CD14-positive monocyte (primary cell): ENCODE results near the gene TBC1D9B. TPM values are rescaled to one million over a fixed set of nuclear protein-coding genes. Genes with fewer than 3 reads are reported as not detected.
A peak's percentile ranks its signal among the peaks of the same experiment; 100 is the strongest.

ENCODE experiments used
- DNase-seq, 3 donors: peaks; one replicate each; pipeline ENCODE4 v3.0.0-alpha.2; 2011 to 2022
- H2AFZ ChIP-seq: 2 replicates; pipeline ENCODE4 v1.6.0; 2012; ENCODE audit warnings: mild to moderate bottlenecking, low read depth, low read length, inconsistent platforms; ENCODE audit not compliant: insufficient read depth, poor library complexity, severe bottlenecking
- H3K27ac ChIP-seq, 2 donors: 1 replicate in 1 of 2; 2 replicates in 1 of 2; pipeline ENCODE4 v1.5.1; 2012 to 2013; ENCODE audit warnings: low read length in 2 of 2, control low read depth in 1 of 2, inconsistent platforms in 1 of 2, low read depth in 1 of 2, mild to moderate bottlenecking in 1 of 2
- H3K27me3 ChIP-seq, 2 donors: one replicate each; pipeline versions ENCODE4 v1.6.0 to v1.6.1; 2011 to 2013; ENCODE audit warnings: low read length in 2 of 2; ENCODE audit not compliant: control insufficient read depth in 2 of 2, insufficient read depth in 2 of 2
- H3K36me3 ChIP-seq, 2 donors: replicated peaks in 1 of 2; 1 replicate in 1 of 2; 2 replicates in 1 of 2; pipeline versions ENCODE4 v1.5.1 to v1.6.1; 2012 to 2013; ENCODE audit warnings: low read length in 2 of 2, control low read depth in 1 of 2, inconsistent platforms in 1 of 2, mild to moderate bottlenecking in 1 of 2; ENCODE audit not compliant: insufficient read depth in 2 of 2, control insufficient read depth in 1 of 2
- H3K4me1 ChIP-seq, 2 donors: 1 replicate in 1 of 2; 2 replicates in 1 of 2; pipeline versions ENCODE4 v1.5.1 to v1.6.1; 2012 to 2013; ENCODE audit warnings: low read length in 2 of 2, control low read depth in 1 of 2, inconsistent platforms in 1 of 2, mild to moderate bottlenecking in 1 of 2, moderate library complexity in 1 of 2; ENCODE audit not compliant: insufficient read depth in 2 of 2, control insufficient read depth in 1 of 2
- H3K4me2 ChIP-seq: replicated peaks from 2 replicates; pipeline ENCODE3; 2012; ENCODE audit warnings: low read length, moderate library complexity, mild to moderate bottlenecking; ENCODE audit not compliant: poor library complexity, severe bottlenecking; ENCODE audit errors: extremely low read depth
- H3K4me3 ChIP-seq, 3 experiments: fragments of 200-600 bp in 1 of 3; sonication (generic) in 1 of 3; replicated peaks in 1 of 3; 1 replicate in 2 of 3; 2 replicates in 1 of 3; pipeline ENCODE4 v1.5.1; 2011 to 2013; ENCODE audit warnings: low read length in 3 of 3, mild to moderate bottlenecking in 3 of 3, control low read depth in 2 of 3, low read depth in 2 of 3, inconsistent platforms in 1 of 3, moderate library complexity in 1 of 3
- H3K79me2 ChIP-seq: 2 replicates; pipeline ENCODE4 v1.6.0; 2012; ENCODE audit warnings: mild to moderate bottlenecking, control low read depth, inconsistent platforms, low read length, moderate library complexity; ENCODE audit not compliant: insufficient read depth
- H3K9ac ChIP-seq: 2 replicates; pipeline ENCODE4 v1.6.0; 2017; ENCODE audit warnings: low read length, mild to moderate bottlenecking; ENCODE audit not compliant: insufficient read depth, poor library complexity, severe bottlenecking
- H3K9me3 ChIP-seq, 2 donors: replicated peaks in 1 of 2; 1 replicate in 1 of 2; 2 replicates in 1 of 2; pipeline versions ENCODE4 v1.5.1 to v1.6.1; 2012 to 2013; ENCODE audit warnings: low read length in 2 of 2, control low read depth in 1 of 2; ENCODE audit not compliant: control insufficient read depth in 1 of 2, insufficient read depth in 1 of 2
- H4K20me1 ChIP-seq: 2 replicates; pipeline ENCODE4 v1.6.0; 2012; ENCODE audit warnings: mild to moderate bottlenecking, low read length, control low read depth, moderate library complexity; ENCODE audit not compliant: insufficient read depth
- H3K27ac Mint-ChIP-seq, 7 donors: one replicate each; pipeline ENCODE4 v1.8.0; 2020; ENCODE audit warnings: mild to moderate bottlenecking in 7 of 7, mixed read lengths in 7 of 7, moderate library complexity in 6 of 7, inconsistent platforms in 2 of 7
- H3K27me3 Mint-ChIP-seq, 3 donors: one replicate each; pipeline ENCODE4 v1.8.0; 2021 to 2022; ENCODE audit warnings: low read depth in 3 of 3, mild to moderate bottlenecking in 3 of 3, mixed read lengths in 3 of 3, moderate library complexity in 3 of 3, inconsistent platforms in 1 of 3
- H3K36me3 Mint-ChIP-seq, 2 donors: one replicate each; pipeline ENCODE4 v1.8.0; 2020; ENCODE audit warnings: mixed read lengths in 2 of 2, inconsistent platforms in 1 of 2, mild to moderate bottlenecking in 1 of 2
- H3K4me1 Mint-ChIP-seq: one replicate; pipeline ENCODE4 v1.8.0; 2020; ENCODE audit warnings: mild to moderate bottlenecking, mixed read lengths
- H3K4me3 Mint-ChIP-seq, 2 donors: one replicate each; pipeline ENCODE4 v1.8.0; 2020; ENCODE audit warnings: mild to moderate bottlenecking in 2 of 2, mixed read lengths in 2 of 2, moderate library complexity in 1 of 2
- H3K9me3 Mint-ChIP-seq, 7 donors: one replicate each; pipeline ENCODE4 v1.8.0; 2020 to 2022; ENCODE audit warnings: mixed read lengths in 7 of 7, mild to moderate bottlenecking in 6 of 7, moderate library complexity in 6 of 7, inconsistent platforms in 2 of 7
- CTCF ChIP-seq: fragments of 200-600 bp; IDR thresholded peaks from one replicate; pipeline ENCODE4 v1.8.0; 2022; ENCODE audit warnings: antibody characterized with exemption, mild to moderate bottlenecking
- WGBS: methylation state at CpG from one replicate; pipeline ENCODE4 v1.1.5; 2013; ENCODE audit warnings: missing lambda C conversion rate; ENCODE audit not compliant: insufficient coverage; 5-methylcytosine and 5-hydroxymethylcytosine counted together
- intact Hi-C, 2 donors: fragments of 100-400 bp; cut with micrococcal nuclease; formaldehyde crosslinking; loops; one replicate each; pipeline versions ENCODE4 v1.15.0 to v1.15.1; 2023
- polyA plus RNA-seq, 3 donors: library from polyadenylated mRNA; depleted of rRNA in 1 of 3; unstranded in 2 of 3; stranded (reverse) in 1 of 3; fragments of 300-500 nt in 2 of 3; fragments of >200 nt in 1 of 3; fragmentation: Illumina TruSeq in 2 of 3; gene quantifications; 1 replicate in 2 of 3; 2 replicates in 1 of 3; pipeline ENCODE4 v1.2.3, GENCODE V29; 2012 to 2021

Gene TBC1D9B
- polyA plus RNA-seq, 3 donors = 13.4 to 116 (median 26.3) TPM

- Mint-ChIP-seq H3K4me1 (peaks cover 57% of the 10 kb centered on the region), H3K27ac (peak within 1 kb of the TSS; percentile 96 to 99 (median 98)), H3K4me3 (peak within 1 kb of the TSS; percentile 93 to 94), H3K36me3 (peaks cover 39 to 41% of the 10 kb centered on the region in 2 donors), H3K9me3 (peaks cover 0 to 3% (median 0%) of the 10 kb centered on the region in 7 donors), H3K27me3 (peaks cover 9 to 17% (median 15%) of the 10 kb centered on the region in 3 donors)
- under 1% methylated on average over 81 of the region's 81 CpGs for WGBS
- TF ChIP-seq CTCF = no peak
- Histone ChIP-seq H2AFZ (peak within 1 kb of the TSS; percentile 42), H3K9me3 (no peaks in the 10 kb centered on the region), H3K9ac (peak within 1 kb of the TSS; percentile 100), H3K27ac (peak within 1 kb of the TSS; percentile 90 to 98), H3K4me1 (peaks cover 51 to 69% of the 10 kb centered on the region in 2 donors), H3K4me3 (peak within 1 kb of the TSS; percentile 87 to 99 (median 87)), H3K36me3 (peaks cover 33 to 34% of the 10 kb centered on the region in 2 donors), H3K79me2 (peaks cover 55% of the 10 kb centered on the region), H3K27me3 (no peaks in the 10 kb centered on the region), H4K20me1 (peaks cover 49% of the 10 kb centered on the region), H3K4me2 (peak within 1 kb of the TSS; percentile 96)
- DNase-seq = peak; percentile 76 to 80 (median 80)
- intact Hi-C loops = loop anchor here (2.0 to 10.0 kb wide), 4 partner anchors 14 to 196 kb away; partner anchors contain the start of genes HNRNPH1 (in 1 of the 2) and MGAT4B (in 1 of the 2)
These were observed 87.0 kb downstream of the TBC1D9B start, which contains the start of gene SQSTM1 for GRCh38 chr5:179820483-179821297. TSS of gene SQSTM1 (plus strand) at chr5:179820905. CDS start at chr5:179820937, 32 bp downstream.

GRCh38 chr5:179820127-179820482 is 87.6 kb downstream of the TBC1D9B start:
- H3K27me3 Mint-ChIP-seq = peaks cover 9 to 18% (median 18%) of the 10 kb centered on the region in 3 donors
- no peak for DNase-seq
- intact Hi-C loops = loop anchor here (2.0 to 10.0 kb wide), 4 partner anchors 13 to 195 kb away; partner anchors contain the start of genes HNRNPH1 (in 1 of the 2) and MGAT4B (in 1 of the 2)
- H3K27me3 ChIP-seq = no peaks in the 10 kb centered on the region
- peaks cover 51 to 69% of the 10 kb centered on the region in 2 donors for H3K4me1 ChIP-seq
- peak overlapping the region; percentile 87 to 99 (median 87) for H3K4me3 ChIP-seq
- peaks cover 49% of the 10 kb centered on the region for H3K79me2 ChIP-seq
- no peak for TF ChIP-seq CTCF
- H3K36me3 ChIP-seq = peaks cover 27 to 28% of the 10 kb centered on the region in 2 donors
- peaks cover 34 to 39% of the 10 kb centered on the region in 2 donors for H3K36me3 Mint-ChIP-seq
- no peaks in the 10 kb centered on the region for H3K9me3 ChIP-seq
- peak overlapping the region; percentile 78 to 82 for H3K4me3 Mint-ChIP-seq
- WGBS = 42% methylated on average over 12 of the region's 12 CpGs
- H3K4me2 ChIP-seq = peak overlapping the region; percentile 96
- peak overlapping the region; percentile 42 for H2AFZ ChIP-seq
- peak overlapping the region; percentile 89 to 96 (median 95) for H3K27ac Mint-ChIP-seq
- H3K9ac ChIP-seq = peak overlapping the region; percentile 100
- peaks cover 0 to 3% (median 0%) of the 10 kb centered on the region in 7 donors for H3K9me3 Mint-ChIP-seq
- H3K4me1 Mint-ChIP-seq = peaks cover 56% of the 10 kb centered on the region
- peak overlapping the region; percentile 90 to 98 for H3K27ac ChIP-seq
- H4K20me1 ChIP-seq = peaks cover 43% of the 10 kb centered on the region
